IMR-90 (cell line): ENCODE measurements around the gene GUCY1B1. TPM values are rescaled to one million over a fixed set of nuclear protein-coding genes. Genes with fewer than 3 reads are reported as not detected.

ENCODE experiments used
- ATAC-seq: fragments of 200-7000 bp; cut with Tn5 transposase; 2 replicates; pipeline ENCODE4 v1.9.1; 2020; ENCODE audit warnings: low read depth, mild to moderate bottlenecking, moderate library complexity
- BruUV-seq: library from RNA; stranded (reverse); fragments of 400-500 nt; replicated peaks from 2 replicates; lab custom pipeline; 2021; lab: Mats Ljungman, UMichigan
- CTCF ChIA-PET: fragments of 300-600 bp; formaldehyde crosslinking; extraction: SDS; loops from one replicate; lab custom pipeline; 2021; ENCODE audit warnings: antibody characterized with exemption; lab: Yijun Ruan, JAX
- POLR2A ChIA-PET: fragments of 300-600 bp; sonication (Branson Sonifier 250); formaldehyde crosslinking; loops from one replicate; lab custom pipeline; 2022; ENCODE audit warnings: antibody characterized with exemption; ENCODE audit not compliant: unreplicated experiment; lab: Charles Lee
- DNase-seq: peaks from one replicate; pipeline ENCODE4 v3.0.0; 2013
- H2AFZ ChIP-seq: replicated peaks from 2 replicates; pipeline ENCODE3; 2013; ENCODE audit warnings: low read length, mild to moderate bottlenecking; ENCODE audit not compliant: poor library complexity
- H2AK5ac ChIP-seq: 2 replicates; pipeline ENCODE4 v1.6.1; 2013; ENCODE audit warnings: low read depth, low read length, inconsistent platforms
- H2AK9ac ChIP-seq: replicated peaks from 2 replicates; pipeline ENCODE3; 2013; ENCODE audit warnings: mild to moderate bottlenecking, low read depth, low read length, moderate library complexity; ENCODE audit not compliant: poor library complexity
- H2BK120ac ChIP-seq: 2 replicates; pipeline ENCODE4 v1.6.1; 2013; ENCODE audit warnings: low read depth, low read length, inconsistent platforms
- H2BK15ac ChIP-seq: 3 replicates; pipeline ENCODE4 v1.6.1; 2013; ENCODE audit warnings: low read depth, low read length, inconsistent platforms
- H2BK20ac ChIP-seq: 2 replicates; pipeline ENCODE4 v1.6.1; 2013; ENCODE audit warnings: low read depth, mild to moderate bottlenecking, inconsistent platforms, low read length, moderate library complexity
- H2BK5ac ChIP-seq: 2 replicates; pipeline ENCODE4 v1.6.1; 2013; ENCODE audit warnings: mild to moderate bottlenecking, low read depth, low read length, inconsistent platforms; ENCODE audit not compliant: poor library complexity, severe bottlenecking
- H3K14ac ChIP-seq: replicated peaks from 2 replicates; pipeline ENCODE4 v1.6.1; 2013; ENCODE audit warnings: low read depth, low read length, inconsistent platforms
- H3K18ac ChIP-seq: 2 replicates; pipeline ENCODE4 v1.6.1; 2013; ENCODE audit warnings: low read depth, low read length, control low read depth
- H3K23ac ChIP-seq: 2 replicates; pipeline ENCODE4 v1.6.1; 2013; ENCODE audit warnings: low read depth, low read length, inconsistent platforms
- H3K27ac ChIP-seq: 2 replicates; pipeline ENCODE4 v1.5.1; 2013; ENCODE audit warnings: mild to moderate bottlenecking, control low read depth, low read length; ENCODE audit not compliant: insufficient read depth
- H3K27me3 ChIP-seq: 2 replicates; pipeline ENCODE4 v1.6.1; 2013; ENCODE audit warnings: low read length; ENCODE audit not compliant: control insufficient read depth, insufficient read depth
- H3K36me3 ChIP-seq: 2 replicates; pipeline ENCODE4 v1.6.1; 2013; ENCODE audit warnings: low read length, mixed read lengths; ENCODE audit not compliant: control insufficient read depth, insufficient read depth
- H3K4ac ChIP-seq: 2 replicates; pipeline ENCODE4 v1.6.1; 2013; ENCODE audit warnings: low read depth, low read length, inconsistent platforms
- H3K4me1 ChIP-seq: 2 replicates; pipeline ENCODE4 v1.6.1; 2013; ENCODE audit warnings: low read length, mixed read lengths; ENCODE audit not compliant: control insufficient read depth, insufficient read depth
- H3K4me2 ChIP-seq: 2 replicates; pipeline ENCODE4 v1.6.1; 2013; ENCODE audit warnings: low read depth, mild to moderate bottlenecking, control low read depth, low read length, moderate library complexity
- H3K4me3 ChIP-seq: 2 replicates; pipeline ENCODE4 v1.5.1; 2013; ENCODE audit warnings: low read depth, mild to moderate bottlenecking, control low read depth, low read length, moderate library complexity; ENCODE audit not compliant: insufficient read depth
- H3K56ac ChIP-seq: 2 replicates; pipeline ENCODE4 v1.6.1; 2013; ENCODE audit warnings: low read length, inconsistent platforms; ENCODE audit not compliant: insufficient read depth; ENCODE audit errors: extremely low read depth
- H3K79me1 ChIP-seq, 2 experiments: 2 replicates each; pipeline ENCODE4 v1.6.1; 2013; ENCODE audit warnings: low read length in 2 of 2, inconsistent platforms in 1 of 2, low read depth in 1 of 2
- H3K9ac ChIP-seq: 2 replicates; pipeline ENCODE4 v1.6.1; 2013; ENCODE audit warnings: low read depth, low read length, control low read depth
- H3K9me1 ChIP-seq: 2 replicates; pipeline ENCODE4 v1.6.1; 2013; ENCODE audit warnings: low read length, inconsistent platforms; ENCODE audit not compliant: insufficient read depth
- H3K9me3 ChIP-seq: 2 replicates; pipeline ENCODE4 v1.6.1; 2013; ENCODE audit warnings: low read length; ENCODE audit not compliant: control insufficient read depth, insufficient read depth
- H4K20me1 ChIP-seq: 2 replicates; pipeline ENCODE4 v1.6.1; 2013; ENCODE audit warnings: low read length, inconsistent platforms; ENCODE audit not compliant: insufficient read depth
- H4K5ac ChIP-seq: 2 replicates; pipeline ENCODE4 v1.6.1; 2013; ENCODE audit warnings: mild to moderate bottlenecking, low read depth, low read length, control low read depth
- H4K8ac ChIP-seq, 2 experiments: 2 replicates each; pipeline ENCODE4 v1.6.1; 2013; ENCODE audit warnings: low read depth in 2 of 2, low read length in 2 of 2, control low read depth in 1 of 2, inconsistent platforms in 1 of 2
- H4K91ac ChIP-seq: 2 replicates; pipeline ENCODE4 v1.6.1; 2013; ENCODE audit warnings: low read depth, low read length, inconsistent platforms; ENCODE audit not compliant: insufficient read depth
- CEBPB ChIP-seq: IDR thresholded peaks from 2 replicates; pipeline ENCODE4 v1.6.1; 2012; ENCODE audit warnings: low read depth, low read length, improper control_type of control experiment
- CHD1 ChIP-seq: IDR thresholded peaks from 2 replicates; pipeline ENCODE4 v1.6.1; 2012; ENCODE audit warnings: low read depth, low read length, improper control_type of control experiment
- RAD21 ChIP-seq: IDR thresholded peaks from 2 replicates; pipeline ENCODE4 v1.6.1; 2012; ENCODE audit warnings: low read length, improper control_type of control experiment
- WGBS, 2 experiments: methylation state at CpG; one replicate each; pipeline versions ENCODE4 v1.1.5 to v1.1.7; 2013; ENCODE audit warnings: missing lambda C conversion rate in 2 of 2; ENCODE audit not compliant: insufficient read length in 1 of 2; ENCODE audit errors: extremely low coverage in 2 of 2; 5-methylcytosine and 5-hydroxymethylcytosine counted together
- dilution Hi-C: fragments of 300-500 bp; cut with HindIII; formaldehyde crosslinking; loops from one replicate; pipeline ENCODE4 v1.14.3; 2018; ENCODE audit warnings: low sequenced_read_pairs; ENCODE audit not compliant: unreplicated experiment
- in situ Hi-C: fragments of 300-500 bp; cut with MboI; formaldehyde crosslinking; loops from 3 replicates; pipeline ENCODE4 v1.14.3; 2019; ENCODE audit warnings: low sequenced_read_pairs, inconsistent platforms, mixed read lengths
- intact Hi-C: fragments of 100-400 bp; cut with micrococcal nuclease; formaldehyde crosslinking; loops from 2 replicates; pipeline ENCODE4 v1.10.0; 2022
- polyA plus RNA-seq, 3 experiments: library from polyadenylated mRNA; depleted of rRNA; stranded (reverse); fragments of >200 nt; gene quantifications; 2 replicates each; pipeline ENCODE4 v1.2.3, GENCODE V29; 2012; ENCODE audit warnings: low replicate concordance in 1 of 3
- total RNA-seq: library from RNA; depleted of rRNA; stranded (reverse); fragments of >200 nt; gene quantifications from 2 replicates; pipeline ENCODE4 v1.2.3, GENCODE V29; 2012

The GUCY1B1 gene
- total and polyA plus RNA-seq, 2 of the 4 experiments (the other 2 are of a cell fraction): 2.9 to 3.8 TPM

GRCh38 chr4:155799794-155800123 is 40.9 kb downstream of the GUCY1B1 start:
- H2BK120ac ChIP-seq: no peak overlapping the region
- no peak overlapping the region for H2AK5ac ChIP-seq
- DNase-seq: no peak
- no peak overlapping the region for H3K9ac ChIP-seq
- dilution Hi-C loops: no loop called here
- H3K4me3 ChIP-seq: no peak overlapping the region
- no peak overlapping the region for H3K18ac ChIP-seq
- no peak overlapping the region for H4K8ac ChIP-seq
- H2AK9ac ChIP-seq: no peak overlapping the region
- no peak for TF ChIP-seq CHD1
- TF ChIP-seq CEBPB: no peak
- TF ChIP-seq RAD21: no peak
- H3K4ac ChIP-seq: peak overlapping the region; percentile 7; the same call in 1 of the 2 replicates
- H3K14ac ChIP-seq: peak overlapping the region; percentile 47; the same call in 1 of the 2 replicates
- no peaks in the 10 kb centered on the region for H4K20me1 ChIP-seq
- intact Hi-C loops: no loop called here
- no peak overlapping the region for H4K5ac ChIP-seq
- H3K56ac ChIP-seq: no peak overlapping the region
- no CpG with 5 or more reads among the region's 8 CpGs for WGBS, 2 experiments
- H4K91ac ChIP-seq: no peak overlapping the region; the same call in 1 of the 2 replicates
- ChIA-PET CTCF (interaction anchor here (1.3 to 1.7 kb wide), 2 partner anchors 10 to 153 kb away, joined by 3 to 6 read pairs; no protein-coding TSS in a partner anchor), POLR2A (no interaction called here)
- H2BK5ac ChIP-seq: no peak overlapping the region
- H3K4me1 ChIP-seq: peaks cover 9% of the 10 kb centered on the region; the same call in 1 of the 2 replicates
- no peak overlapping the region for H3K23ac ChIP-seq
- H3K9me1 ChIP-seq: peaks cover 10% of the 10 kb centered on the region
- 0 out of 3 replicates have a peak overlapping the region, but pooled peaks have one; percentile 29 for H2BK15ac ChIP-seq
- no peaks in the 10 kb centered on the region for H3K79me1 ChIP-seq
- no peak for ATAC-seq
- H3K9me3 ChIP-seq: no peaks in the 10 kb centered on the region
- H3K27ac ChIP-seq: no peak overlapping the region
- no peak overlapping the region for H2AFZ ChIP-seq
- H2BK20ac ChIP-seq: peak overlapping the region; percentile 26; the same call in 1 of the 2 replicates
- no peak overlapping the region for H3K4me2 ChIP-seq
- BruUV-seq: no TSS peak
- H3K36me3 ChIP-seq: peaks cover 2% of the 10 kb centered on the region; the same call in 1 of the 2 replicates
- H3K27me3 ChIP-seq: no peaks in the 10 kb centered on the region
- in situ Hi-C loops: loop anchor here (25.0 kb wide), 2 partner anchors 812 to 987 kb away; no protein-coding TSS in a partner anchor
